Stimulated activated CD4-positive, alpha-beta T cell treated with anti-CD3 and anti-CD28 coated beads, Interleukin-15, amount 100 ng/mL, for 48 hours (primary cell): Measurements from ENCODE around the gene DHRS12.
"Not testable (repeated sequence)": the region's sequence is repeated elsewhere in the genome, so short reads cannot be mapped to it uniquely, and the experiment has no call there.

ENCODE experiments used
- DNase-seq, 2 donors: peaks; one replicate each; pipeline ENCODE4 v3.0.0-alpha.2; 2020; ENCODE audit warnings: low read depth in 2 of 2

DHRS12 gene

DNA sequence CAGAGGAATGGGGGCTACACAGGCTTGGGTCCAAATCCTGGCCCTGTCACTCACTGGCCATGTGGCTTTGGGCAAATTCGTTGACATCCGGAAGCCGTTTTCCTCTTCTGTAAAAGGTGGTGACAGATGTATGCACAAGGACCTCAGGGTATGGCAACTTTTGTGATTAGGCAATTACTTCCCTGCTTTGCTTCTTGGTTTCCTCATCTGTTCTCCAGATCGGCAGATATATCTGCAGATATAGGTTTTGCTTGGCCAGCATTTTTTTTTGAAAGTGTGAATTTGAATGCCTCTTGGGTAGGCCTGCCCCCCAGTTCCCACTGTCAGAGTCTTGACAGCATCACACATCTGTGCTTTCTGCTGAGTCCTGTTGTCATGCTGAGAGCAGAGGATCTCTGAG is 23.3 kb upstream of the DHRS12 start:
- no peak for DNase-seq

DNA sequence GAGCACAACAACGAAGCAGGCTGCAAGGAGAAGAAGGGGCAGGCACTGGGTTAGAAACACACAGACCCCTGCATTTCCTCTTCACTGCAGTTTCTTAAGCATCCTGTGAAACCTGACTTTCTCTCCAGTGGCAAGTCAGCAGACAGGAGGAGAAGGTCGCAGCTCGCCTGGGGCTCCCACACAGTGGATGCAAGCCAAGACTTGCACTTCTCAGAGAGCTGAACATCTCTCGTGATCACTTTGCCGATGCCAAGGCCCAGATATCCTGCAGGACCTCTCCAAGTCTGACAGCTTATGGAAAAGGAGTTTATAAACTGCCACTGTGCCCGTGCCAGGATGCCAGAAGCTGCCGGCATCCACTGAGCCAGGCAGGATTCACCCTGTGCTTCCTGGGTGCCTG is 22.6 kb upstream of the DHRS12 start:
- no peak for DNase-seq

DNA sequence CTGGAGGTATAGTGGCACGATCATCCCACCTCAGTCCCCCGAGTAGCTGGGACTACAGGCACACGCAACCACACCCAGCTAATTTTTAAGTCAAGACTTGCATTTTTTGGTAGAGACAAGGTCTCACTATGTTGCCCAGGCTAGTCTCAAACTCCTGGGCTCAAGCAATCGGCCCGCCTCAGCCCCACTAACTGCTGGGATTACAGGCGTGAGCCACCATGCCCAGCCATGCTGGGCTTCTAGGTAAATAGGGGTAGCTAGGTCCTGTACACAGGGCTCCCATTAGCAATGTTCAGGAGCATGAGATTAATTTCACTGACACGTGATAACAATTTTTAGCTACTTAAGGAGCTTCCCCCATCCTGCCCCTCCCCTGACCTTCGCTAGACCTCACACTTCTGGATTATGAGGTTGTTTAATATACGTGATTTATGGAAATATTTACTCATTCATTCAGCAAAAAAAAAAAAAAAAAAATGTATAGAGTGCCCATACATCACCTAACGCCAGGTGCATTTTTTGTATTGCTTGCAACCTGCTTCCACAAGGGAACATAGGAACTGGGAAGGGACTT is 21.8 kb upstream of the DHRS12 start:
- DNase-seq, result no peak

DNA sequence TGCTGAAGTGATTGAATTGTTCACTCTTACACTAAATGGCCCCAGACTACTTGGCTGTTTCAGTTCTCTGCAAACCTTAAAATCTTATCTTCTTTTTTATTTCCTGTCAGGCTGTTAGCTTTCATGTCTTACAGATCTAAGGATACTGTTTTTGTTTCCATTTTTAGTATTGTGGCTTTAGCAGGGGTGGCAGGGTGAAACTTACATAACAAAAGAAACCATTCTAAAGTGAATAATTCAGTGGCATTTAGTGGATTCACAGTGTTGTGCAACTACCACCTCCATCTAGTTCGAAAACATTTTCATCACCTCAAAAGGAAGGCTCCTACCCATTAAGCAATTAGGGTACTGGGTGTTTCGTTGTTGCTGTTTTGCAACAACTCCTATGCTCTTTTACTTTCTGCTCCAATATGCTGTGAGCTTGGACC is 21.2 kb upstream of the DHRS12 start:
- no peak for DNase-seq

DNA sequence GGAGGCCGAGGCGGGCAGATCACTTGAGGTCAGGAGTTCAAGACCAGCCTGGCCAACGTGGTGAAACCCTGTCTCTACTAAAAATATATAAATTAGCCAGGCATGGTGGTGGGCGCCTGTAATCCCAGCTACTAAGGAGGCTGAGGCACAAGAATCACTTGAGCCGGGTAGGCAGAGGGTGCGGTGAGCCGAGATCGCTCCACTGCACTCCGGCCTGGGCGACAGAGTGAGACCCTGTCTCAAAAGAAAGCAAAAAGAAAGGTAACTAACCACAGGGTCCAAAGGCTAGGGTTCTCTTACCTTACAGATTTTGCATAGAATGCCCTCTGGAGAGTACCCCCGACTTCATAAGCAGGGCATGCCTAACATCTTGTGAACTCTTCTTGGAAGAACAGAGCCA is 20.7 kb upstream of the DHRS12 start:
- not testable (repeated sequence) for DNase-seq

DNA sequence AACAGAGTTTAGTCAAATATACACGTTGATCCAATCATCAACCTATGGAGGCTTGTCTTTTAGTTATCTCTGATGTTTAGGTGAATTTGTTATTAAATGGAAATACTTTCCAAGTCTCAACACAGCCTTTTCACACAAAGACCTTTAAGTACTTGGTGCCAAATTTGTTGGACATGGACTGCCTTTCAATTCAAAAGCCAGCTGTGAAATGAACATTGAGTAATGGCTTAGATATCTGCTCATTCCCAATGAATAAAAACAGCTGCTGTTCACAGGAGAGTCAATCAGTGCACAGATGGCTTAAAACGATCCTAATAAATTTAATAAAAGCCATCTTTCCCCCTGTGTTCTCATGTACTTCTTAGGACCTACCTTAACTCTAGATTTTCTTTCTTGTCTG is 19.9 kb upstream of the DHRS12 start:
- no peak for DNase-seq

DNA sequence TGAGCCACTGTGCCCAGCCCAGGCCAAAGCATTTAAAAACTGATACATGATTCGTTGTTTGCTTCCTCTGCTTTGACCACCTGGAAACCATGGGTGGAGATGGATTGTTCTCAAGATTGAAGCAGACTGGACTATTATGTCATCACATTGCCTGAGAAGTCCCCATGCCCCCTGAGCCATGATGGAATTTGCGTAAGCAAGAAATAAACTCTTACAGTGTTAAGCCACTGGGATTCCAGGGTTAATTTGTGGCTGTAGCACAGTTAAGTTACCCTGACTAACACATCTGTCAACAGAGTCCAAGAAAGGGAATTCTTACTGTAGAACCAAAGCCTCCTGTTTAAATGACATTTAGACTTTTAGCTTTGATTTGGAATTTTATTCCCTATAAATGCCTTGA is 19.4 kb upstream of the DHRS12 start:
- no peak for DNase-seq

DNA sequence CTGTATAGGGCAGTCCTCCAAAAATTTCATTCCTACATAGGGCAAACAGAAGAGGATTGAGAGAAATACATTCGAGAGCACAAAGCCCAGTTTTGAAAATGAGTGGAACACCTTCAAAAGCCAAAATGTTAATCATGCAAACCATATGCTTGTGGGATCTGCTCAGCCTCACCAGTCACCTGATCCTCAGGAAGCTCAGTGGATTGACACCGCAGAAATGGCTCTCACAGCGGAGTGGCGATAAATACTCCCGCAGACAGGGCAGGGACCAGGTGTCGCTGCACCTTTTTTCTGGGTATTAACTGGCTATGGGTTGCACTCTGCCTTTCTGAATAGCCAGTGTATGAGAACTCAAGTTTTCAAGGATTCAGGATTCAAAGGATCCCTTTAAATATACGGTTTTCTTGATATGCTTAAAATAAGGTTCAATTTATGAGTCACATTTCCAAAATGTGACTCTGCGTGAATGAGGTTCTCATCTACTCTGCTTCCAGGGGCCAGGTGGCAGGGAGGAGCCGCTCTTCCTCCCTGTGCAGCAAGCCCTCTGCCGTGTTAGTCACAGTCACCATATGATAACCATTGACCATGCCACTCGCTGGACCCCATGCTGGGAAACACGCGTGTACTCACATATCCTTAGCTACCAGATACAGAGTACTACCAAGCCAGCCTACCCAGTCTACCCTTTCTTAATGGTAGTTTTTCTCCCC is 18.3 kb upstream of the DHRS12 start:
- no peak for DNase-seq

DNA sequence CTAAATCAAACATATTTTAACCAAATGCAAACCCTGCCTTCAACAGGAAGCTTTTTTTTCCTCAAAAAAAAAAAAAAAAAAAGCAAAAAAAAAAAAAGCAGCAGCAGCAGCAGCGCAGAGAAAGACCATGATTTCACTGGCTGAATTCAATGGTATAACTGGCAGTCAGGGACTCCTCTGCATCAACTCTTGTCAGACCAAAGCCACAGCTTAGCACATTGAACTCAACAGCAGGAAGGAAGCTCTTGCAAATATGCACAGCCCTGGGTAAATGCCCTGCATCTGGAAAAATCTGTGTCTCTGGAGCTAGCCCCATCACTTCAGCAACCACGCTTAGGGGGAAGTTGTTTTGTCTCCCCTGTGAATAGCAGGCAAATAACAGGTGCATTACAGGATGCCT is 17.6 kb upstream of the DHRS12 start:
- no peak for DNase-seq

DNA sequence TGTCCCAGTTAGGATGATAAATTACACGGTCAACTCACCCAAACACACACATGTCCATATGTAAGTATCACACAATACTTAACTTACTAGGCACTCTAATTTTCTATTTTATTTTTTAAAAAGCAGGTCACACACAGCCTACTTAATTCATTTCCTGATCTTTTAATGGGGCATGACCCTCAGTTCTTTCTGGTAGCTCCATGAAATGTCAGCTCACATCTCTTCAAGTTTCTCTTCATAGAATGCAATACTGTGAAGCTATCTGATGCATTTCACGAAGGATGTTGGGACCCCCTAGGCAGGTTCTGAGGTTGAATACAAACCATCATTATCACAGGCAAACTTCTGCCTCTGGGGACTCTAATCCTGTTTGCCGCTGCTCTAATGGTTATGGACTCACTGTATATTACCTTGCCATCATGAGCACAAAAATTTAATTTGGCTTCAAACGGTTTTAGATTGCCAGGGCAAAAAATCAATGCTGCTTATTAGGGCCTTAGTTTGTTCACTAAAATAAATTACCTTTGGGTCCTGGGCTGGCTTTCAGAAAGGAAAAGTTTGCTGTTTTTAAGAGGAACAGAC is 16.1 kb upstream of the DHRS12 start:
- DNase-seq, result no peak

DNA sequence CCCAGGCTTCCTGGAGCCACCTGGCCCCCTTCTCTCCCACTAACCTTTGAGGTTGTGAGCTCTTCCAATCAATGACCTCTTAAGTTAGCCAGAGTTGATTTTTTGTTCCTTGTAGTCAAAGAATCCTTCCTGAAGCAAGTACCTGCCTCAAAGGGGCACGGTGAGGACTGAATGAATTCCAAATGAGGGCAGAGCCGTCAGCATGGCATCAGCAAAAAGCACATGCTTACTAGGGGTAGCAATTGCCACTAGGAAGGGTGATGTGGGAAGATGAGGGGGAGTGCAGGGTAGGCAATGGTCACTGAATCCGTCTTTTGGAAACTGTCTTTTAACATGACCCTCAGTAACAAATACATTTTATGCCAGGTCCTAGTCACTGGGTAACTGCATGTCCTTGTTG is 15.6 kb upstream of the DHRS12 start:
- DNase-seq, result no peak

DNA sequence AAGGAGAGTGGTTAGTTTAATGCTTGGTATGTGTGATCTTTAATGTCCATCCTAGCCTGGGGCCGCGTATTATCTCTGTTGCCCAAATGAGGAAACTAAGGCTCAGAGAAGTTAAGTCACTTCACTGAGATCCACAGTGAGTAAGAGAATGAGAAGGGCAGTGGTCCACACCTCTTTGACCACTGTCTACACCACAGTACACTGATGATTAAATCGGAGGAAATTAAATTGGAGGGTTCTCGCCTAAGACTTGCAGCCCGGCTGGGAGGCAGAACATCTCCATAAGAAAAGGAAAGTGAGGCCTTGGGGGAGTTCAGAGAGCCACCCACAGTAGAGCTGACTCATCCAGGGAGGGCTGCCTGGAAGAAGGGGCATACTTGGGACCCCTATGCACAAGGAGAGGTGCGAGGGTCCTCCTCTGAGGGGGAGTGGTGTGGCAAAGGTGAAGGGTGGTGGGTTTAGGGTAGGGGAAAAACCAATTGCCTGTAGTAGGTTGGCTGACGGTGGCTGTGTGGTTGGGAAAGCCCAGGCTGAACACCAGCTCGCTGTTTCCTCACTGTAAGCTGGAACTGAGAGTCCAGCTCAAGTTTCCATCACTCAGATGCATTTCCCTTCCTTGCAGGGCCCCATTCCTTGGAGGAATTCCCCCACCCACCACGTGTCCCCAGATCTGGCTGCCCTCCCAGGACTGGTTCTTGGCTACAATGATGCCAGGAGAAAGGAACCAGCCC is 15.0 kb upstream of the DHRS12 start:
- no peak for DNase-seq

DNA sequence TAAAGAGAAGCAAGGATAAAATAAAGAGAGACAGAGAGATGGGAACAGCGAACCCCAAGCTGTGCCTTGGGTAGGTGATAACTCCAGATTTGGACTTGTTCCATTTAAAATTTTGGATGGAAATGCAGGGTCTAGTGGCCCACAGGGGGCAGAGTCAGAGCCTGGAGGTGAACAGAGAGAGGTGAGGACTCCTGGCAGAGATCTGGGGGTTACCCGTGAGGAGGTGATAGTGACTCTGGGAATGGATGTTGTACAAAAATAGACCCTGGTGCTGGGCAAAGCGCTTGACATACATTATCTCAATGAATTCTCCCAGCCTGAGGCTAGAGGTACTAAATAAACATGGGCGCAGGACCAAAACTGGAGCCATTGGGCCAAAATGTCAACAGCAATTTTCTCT is 14.3 kb upstream of the DHRS12 start:
- DNase-seq, result no peak

DNA sequence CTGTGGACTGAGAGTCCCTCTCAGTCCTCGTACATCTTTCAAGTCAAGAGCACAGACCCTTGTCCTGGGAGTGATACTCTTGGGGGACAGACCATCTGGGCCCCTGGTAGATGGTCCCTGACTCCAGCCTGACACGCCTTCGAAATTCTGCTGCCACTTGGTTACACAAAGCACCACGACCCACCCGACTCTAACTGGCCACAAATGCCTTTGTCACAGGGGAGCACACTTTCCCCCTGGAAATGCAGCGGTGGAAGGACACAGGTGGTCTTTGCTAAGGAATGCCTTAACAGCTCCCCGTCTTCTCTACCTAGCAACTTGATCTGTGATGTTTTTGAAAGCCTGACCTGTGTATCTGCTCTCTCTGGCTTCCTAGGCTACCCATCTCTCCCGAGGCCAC is 13.8 kb upstream of the DHRS12 start:
- no peak for DNase-seq

DNA sequence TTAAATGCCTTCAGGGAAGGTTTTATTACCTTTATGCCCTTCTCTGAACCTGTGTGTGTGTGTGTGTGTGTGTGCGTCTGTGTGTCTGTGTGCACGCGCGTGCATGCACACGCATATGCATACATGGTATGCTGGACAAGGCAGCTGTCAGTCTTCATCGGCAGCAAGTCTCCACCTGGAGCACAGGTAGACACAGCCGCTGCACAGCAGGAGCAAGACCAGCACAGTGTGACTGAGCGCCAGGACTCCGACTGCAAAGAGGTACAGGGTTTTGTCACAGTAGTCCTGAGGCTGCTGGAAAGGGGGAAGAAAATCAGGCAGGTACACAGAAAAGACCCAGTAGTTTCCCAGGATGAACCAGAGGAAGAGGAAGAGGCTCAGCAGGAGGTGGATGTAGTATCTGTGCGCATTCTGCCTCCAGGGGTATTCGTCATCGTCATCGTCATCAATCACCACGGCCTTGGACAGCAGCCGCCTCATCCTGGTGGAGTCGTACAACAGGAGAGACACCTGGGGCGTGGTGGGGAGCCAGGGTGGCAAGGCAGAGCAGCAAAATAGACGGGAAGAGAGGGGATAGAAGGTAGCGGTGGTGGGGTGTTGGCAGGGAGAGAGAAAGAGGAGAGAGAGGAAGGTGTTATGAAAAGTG is 12.8 kb upstream of the DHRS12 start:
- no peak for DNase-seq

DNA sequence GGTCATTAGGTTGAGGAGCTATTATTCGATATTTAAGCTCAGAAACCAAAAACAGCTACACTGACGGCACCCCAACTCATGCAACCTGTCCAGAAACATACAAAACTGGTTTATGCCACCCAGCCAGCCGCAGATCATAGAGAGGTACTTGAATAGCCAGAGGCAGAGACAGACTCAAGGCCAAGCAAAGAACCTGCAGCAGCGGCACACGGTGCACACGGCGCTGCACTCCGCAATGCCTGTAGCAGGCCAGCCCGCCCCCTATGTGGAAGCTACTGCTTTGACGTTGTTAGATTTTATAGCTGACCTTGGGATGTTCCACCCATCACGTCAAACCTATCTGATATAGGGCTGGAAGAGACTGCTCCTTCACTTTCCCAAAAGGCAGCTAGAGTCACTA is 11.9 kb upstream of the DHRS12 start:
- no peak for DNase-seq

DNA sequence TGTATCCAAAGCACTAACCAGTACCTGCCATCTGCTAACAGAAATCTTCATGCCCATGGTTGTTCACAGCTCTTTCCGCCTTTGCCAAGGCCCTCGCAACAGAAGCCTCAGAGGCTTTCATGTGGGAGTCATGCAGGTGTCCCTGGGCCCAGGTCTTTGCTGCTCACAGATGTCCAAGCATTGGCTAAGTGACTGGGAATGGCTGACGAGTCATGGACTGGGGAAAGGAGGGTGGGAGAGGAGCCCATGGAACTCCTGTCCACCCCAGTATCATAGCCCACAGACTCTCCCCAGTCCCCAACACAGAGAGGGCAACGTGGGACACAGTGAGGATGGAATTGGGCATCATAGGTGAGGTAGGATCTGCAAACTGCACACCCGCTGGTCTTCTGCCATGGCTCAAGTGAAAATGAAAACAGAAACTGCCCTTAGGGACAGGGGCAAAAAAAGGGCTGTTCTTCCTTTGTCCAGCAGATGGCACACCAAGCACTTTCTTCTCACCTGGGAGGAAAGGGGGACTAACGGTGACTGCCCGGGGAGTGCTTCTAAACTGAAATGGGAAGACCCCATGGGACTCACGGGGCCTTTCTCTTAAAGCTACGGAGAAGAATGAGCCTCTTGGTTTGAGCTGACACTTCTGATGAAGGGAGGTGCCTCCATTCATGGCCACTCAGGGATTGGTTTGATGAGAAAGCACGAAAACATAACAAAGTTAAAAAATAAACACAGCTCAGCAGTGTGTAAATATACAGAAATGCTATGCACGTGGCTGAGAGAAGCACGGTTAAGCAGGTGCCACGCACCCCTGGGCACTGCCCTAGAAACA is 11.1 kb upstream of the DHRS12 start:
- peak in 1 of 2 donors; percentile 65 for DNase-seq

DNA sequence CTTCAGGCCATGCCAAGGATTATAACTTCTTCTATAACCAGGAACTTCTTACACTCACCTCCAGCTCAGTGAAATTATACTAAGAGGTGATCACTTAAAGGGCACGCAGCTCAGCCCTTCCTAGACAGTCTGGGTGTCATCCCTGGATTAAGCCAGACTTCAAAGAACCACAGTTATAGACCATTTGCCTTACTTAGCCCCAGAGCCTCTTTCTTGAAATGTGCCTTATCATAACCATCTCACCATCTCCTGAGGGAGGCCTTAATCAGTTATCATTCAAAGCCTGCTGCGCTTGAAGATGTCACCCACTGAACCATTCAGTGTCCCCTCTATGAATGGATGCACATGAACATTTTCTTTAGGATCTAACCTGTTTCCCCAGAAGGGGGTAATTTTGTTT is 10.1 kb upstream of the DHRS12 start:
- DNase-seq, result no peak

DNA sequence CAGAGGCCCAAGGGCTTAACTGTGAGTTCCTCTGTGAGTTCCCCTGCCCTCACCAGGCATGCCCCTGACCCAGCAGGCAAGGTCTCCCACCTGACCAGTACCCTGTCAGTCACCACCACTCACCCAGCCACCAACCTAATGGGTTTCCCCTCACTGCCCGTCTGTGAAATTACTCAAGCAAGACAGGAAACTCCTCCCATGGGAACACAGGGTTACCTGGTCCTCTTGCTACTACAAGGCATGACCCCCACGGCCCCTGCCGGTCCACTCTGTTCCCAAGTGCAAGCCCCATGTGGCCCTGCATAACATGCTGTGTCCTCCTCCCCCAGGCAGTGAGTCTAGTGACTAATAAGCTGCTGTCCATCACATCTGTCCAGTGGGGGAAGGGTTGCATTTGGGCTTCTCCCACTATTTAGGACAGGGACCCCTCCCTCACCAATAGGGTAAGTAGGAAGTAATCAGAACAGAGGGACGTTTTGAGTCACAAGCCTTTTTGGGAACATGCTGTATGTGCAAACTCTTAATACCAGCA is 8.0 kb upstream of the DHRS12 start:
- DNase-seq, result no peak

DNA sequence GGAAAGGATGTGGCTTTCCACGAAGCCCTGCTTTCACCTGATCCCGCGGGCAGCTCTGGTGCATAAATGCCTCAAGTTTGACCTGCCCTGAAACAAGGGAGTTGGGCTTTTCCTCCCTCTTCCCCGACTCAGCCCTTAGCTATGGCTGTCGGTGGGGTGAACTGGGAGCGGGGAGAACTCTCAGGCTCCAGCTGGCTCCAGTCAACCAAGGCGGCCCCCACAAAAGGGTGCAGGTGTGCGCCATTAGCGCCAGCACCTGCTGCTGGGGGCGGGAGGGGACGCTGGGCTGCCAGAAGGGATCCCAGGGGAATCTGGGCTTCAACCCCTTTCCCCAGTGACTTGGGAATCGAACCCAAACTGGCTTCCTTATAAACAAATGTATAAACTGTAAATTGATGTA is 7.1 kb upstream of the DHRS12 start:
- no peak for DNase-seq

DNA sequence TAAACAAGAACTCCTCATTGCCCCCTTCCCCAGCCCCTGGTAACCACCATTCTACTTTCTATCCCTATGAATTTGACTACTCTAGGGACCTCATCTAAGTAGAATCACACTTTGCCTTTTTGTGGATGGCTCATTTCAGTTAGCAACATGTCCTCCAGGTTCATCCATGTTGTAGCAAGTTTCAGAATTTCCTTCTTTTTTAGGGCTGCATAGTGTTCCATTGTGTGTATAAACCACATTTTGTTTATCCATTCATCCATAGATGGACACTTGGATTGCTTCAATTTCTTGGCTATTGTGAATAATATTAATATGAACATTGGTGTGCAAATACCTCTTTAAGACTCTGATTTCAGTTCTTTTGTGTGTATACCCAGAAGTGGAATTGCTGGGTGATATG is 4.8 kb upstream of the DHRS12 start:
- DNase-seq, result no peak
